ENCODE measurements around the gene TBP.
"Not testable (repeated sequence)": the region's sequence is repeated elsewhere in the genome, so short reads cannot be mapped to it uniquely, and the experiment has no call there.

TBP gene

GRCh38 chr6:170554013-170554795 lies at the start of gene TBP:
Gene TBP, plus strand, starts transcription at chr6:170554369. Its CDS starts 2,661 bp downstream, at chr6:170557030.
- Histone ChIP-seq H3K27me3 (ENCODE audit: control insufficient read depth, insufficient read depth, low read length) (no peaks in the 10 kb centered on the region), H3K36me3 (ENCODE audit: control insufficient read depth, insufficient read depth, low read length) (no peaks in the 10 kb centered on the region; the same call in 1 of the 2 replicates), H3K27ac (ENCODE audit: low read length) (no peak within 1 kb of the TSS), H3K4me3 (ENCODE audit: low read length) (peak within 1 kb of the TSS; percentile 92), H3K9me3 (ENCODE audit: control insufficient read depth, insufficient read depth, low read length) (no peaks in the 10 kb centered on the region), H3K4me1 (ENCODE audit: control insufficient read depth, insufficient read depth, low read length) (no peaks in the 10 kb centered on the region)
- peak; percentile 95 for DNase-seq (ENCODE audit: low read depth, low spot score)
- no CpG with 5 or more reads among the region's 51 CpGs for WGBS (ENCODE audit: insufficient coverage, insufficient read length)

- Histone ChIP-seq H3K4me1 (ENCODE audit: control insufficient read depth, insufficient read depth, low read length) (no peaks in the 10 kb centered on the region), H3K9me3 (ENCODE audit: control insufficient read depth, insufficient read depth, low read length) (no peaks in the 10 kb centered on the region), H3K27me3 (ENCODE audit: control insufficient read depth, insufficient read depth, low read length) (no peaks in the 10 kb centered on the region), H3K4me3 (ENCODE audit: low read length) (no peak overlapping the region), H3K36me3 (ENCODE audit: control insufficient read depth, insufficient read depth, low read length) (no peaks in the 10 kb centered on the region), H3K27ac (ENCODE audit: low read length) (no peak overlapping the region)
- WGBS (ENCODE audit: insufficient coverage, insufficient read length) = no CpG with 5 or more reads among the region's 4 CpGs
- no peak for DNase-seq (ENCODE audit: low read depth, low spot score)
These were observed 49.7 kb upstream of the TBP start for GRCh38 chr6:170504479-170504878.

GRCh38 chr6:170505306-170505705 lies 48.9 kb upstream of the TBP start:
- H3K4me1 ChIP-seq (ENCODE audit: control insufficient read depth, insufficient read depth, low read length) = no peaks in the 10 kb centered on the region
- no peak overlapping the region; the same call in 1 of the 2 replicates for H3K4me3 ChIP-seq (ENCODE audit: low read length)
- DNase-seq (ENCODE audit: low read depth, low spot score) = no peak
- WGBS (ENCODE audit: insufficient coverage, insufficient read length) = no CpG with 5 or more reads among the region's 9 CpGs
- H3K27ac ChIP-seq (ENCODE audit: low read length) = no peak overlapping the region
- H3K27me3 ChIP-seq (ENCODE audit: control insufficient read depth, insufficient read depth, low read length) = no peaks in the 10 kb centered on the region
- H3K9me3 ChIP-seq (ENCODE audit: control insufficient read depth, insufficient read depth, low read length) = no peaks in the 10 kb centered on the region
- no peaks in the 10 kb centered on the region for H3K36me3 ChIP-seq (ENCODE audit: control insufficient read depth, insufficient read depth, low read length)

- Histone ChIP-seq H3K27me3 (ENCODE audit: control insufficient read depth, insufficient read depth, low read length) (no peaks in the 10 kb centered on the region), H3K4me3 (ENCODE audit: low read length) (no peak overlapping the region), H3K9me3 (ENCODE audit: control insufficient read depth, insufficient read depth, low read length) (no peaks in the 10 kb centered on the region), H3K36me3 (ENCODE audit: control insufficient read depth, insufficient read depth, low read length) (no peaks in the 10 kb centered on the region; the same call in 1 of the 2 replicates), H3K27ac (ENCODE audit: low read length) (no peak overlapping the region), H3K4me1 (ENCODE audit: control insufficient read depth, insufficient read depth, low read length) (no peaks in the 10 kb centered on the region; the same call in 1 of the 2 replicates)
- no CpG with 5 or more reads among the region's 4 CpGs for WGBS (ENCODE audit: insufficient coverage, insufficient read length)
- no peak for DNase-seq (ENCODE audit: low read depth, low spot score)
These were observed 47.7 kb upstream of the TBP start for GRCh38 chr6:170506446-170506845.

GRCh38 chr6:170507728-170508127 lies 46.4 kb upstream of the TBP start:
- not testable (repeated sequence) for H3K36me3 ChIP-seq (ENCODE audit: control insufficient read depth, insufficient read depth, low read length); H3K27ac ChIP-seq (ENCODE audit: low read length); H3K27me3 ChIP-seq (ENCODE audit: control insufficient read depth, insufficient read depth, low read length); H3K4me1 ChIP-seq (ENCODE audit: control insufficient read depth, insufficient read depth, low read length); DNase-seq (ENCODE audit: low read depth, low spot score); H3K9me3 ChIP-seq (ENCODE audit: control insufficient read depth, insufficient read depth, low read length); H3K4me3 ChIP-seq (ENCODE audit: low read length)
- no CpG with 5 or more reads among the region's 2 CpGs for WGBS (ENCODE audit: insufficient coverage, insufficient read length)

- H3K9me3 ChIP-seq (ENCODE audit: control insufficient read depth, insufficient read depth, low read length); H3K4me3 ChIP-seq (ENCODE audit: low read length); DNase-seq (ENCODE audit: low read depth, low spot score); H3K27ac ChIP-seq (ENCODE audit: low read length); H3K36me3 ChIP-seq (ENCODE audit: control insufficient read depth, insufficient read depth, low read length); H3K27me3 ChIP-seq (ENCODE audit: control insufficient read depth, insufficient read depth, low read length); H3K4me1 ChIP-seq (ENCODE audit: control insufficient read depth, insufficient read depth, low read length): not testable (repeated sequence)
- no CpG with 5 or more reads among the region's 1 CpG for WGBS (ENCODE audit: insufficient coverage, insufficient read length)
These were observed 45.9 kb upstream of the TBP start for GRCh38 chr6:170508275-170508674.

GRCh38 chr6:170508892-170509722 lies 45.1 kb upstream of the TBP start:
- H3K9me3 ChIP-seq (ENCODE audit: control insufficient read depth, insufficient read depth, low read length); H3K36me3 ChIP-seq (ENCODE audit: control insufficient read depth, insufficient read depth, low read length); DNase-seq (ENCODE audit: low read depth, low spot score); H3K4me3 ChIP-seq (ENCODE audit: low read length); H3K27ac ChIP-seq (ENCODE audit: low read length); H3K4me1 ChIP-seq (ENCODE audit: control insufficient read depth, insufficient read depth, low read length); H3K27me3 ChIP-seq (ENCODE audit: control insufficient read depth, insufficient read depth, low read length): not testable (repeated sequence)
- no CpG with 5 or more reads among the region's 5 CpGs for WGBS (ENCODE audit: insufficient coverage, insufficient read length)

- Histone ChIP-seq H3K36me3 (ENCODE audit: control insufficient read depth, insufficient read depth, low read length) (no peaks in the 10 kb centered on the region; the same call in 1 of the 2 replicates), H3K4me3 (ENCODE audit: low read length) (no peak overlapping the region), H3K27me3 (ENCODE audit: control insufficient read depth, insufficient read depth, low read length) (no peaks in the 10 kb centered on the region), H3K27ac (ENCODE audit: low read length) (no peak overlapping the region), H3K4me1 (ENCODE audit: control insufficient read depth, insufficient read depth, low read length) (no peaks in the 10 kb centered on the region; the same call in 1 of the 2 replicates), H3K9me3 (ENCODE audit: control insufficient read depth, insufficient read depth, low read length) (no peaks in the 10 kb centered on the region)
- no CpG with 5 or more reads among the region's 3 CpGs for WGBS (ENCODE audit: insufficient coverage, insufficient read length)
- DNase-seq (ENCODE audit: low read depth, low spot score) = no peak
These were observed 44.5 kb upstream of the TBP start for GRCh38 chr6:170509723-170510018.

GRCh38 chr6:170510631-170511030 lies 43.5 kb upstream of the TBP start:
- no peaks in the 10 kb centered on the region for H3K9me3 ChIP-seq (ENCODE audit: control insufficient read depth, insufficient read depth, low read length)
- no CpG with 5 or more reads among the region's 20 CpGs for WGBS (ENCODE audit: insufficient coverage, insufficient read length)
- no peak for DNase-seq (ENCODE audit: low read depth, low spot score)
- H3K27me3 ChIP-seq (ENCODE audit: control insufficient read depth, insufficient read depth, low read length) = no peaks in the 10 kb centered on the region
- no peak overlapping the region for H3K4me3 ChIP-seq (ENCODE audit: low read length)
- no peak overlapping the region for H3K27ac ChIP-seq (ENCODE audit: low read length)
- no peaks in the 10 kb centered on the region; the same call in 1 of the 2 replicates for H3K36me3 ChIP-seq (ENCODE audit: control insufficient read depth, insufficient read depth, low read length)
- no peaks in the 10 kb centered on the region; the same call in 1 of the 2 replicates for H3K4me1 ChIP-seq (ENCODE audit: control insufficient read depth, insufficient read depth, low read length)

- Histone ChIP-seq H3K36me3 (ENCODE audit: control insufficient read depth, insufficient read depth, low read length) (no peaks in the 10 kb centered on the region; the same call in 1 of the 2 replicates), H3K4me3 (ENCODE audit: low read length) (no peak overlapping the region), H3K27me3 (ENCODE audit: control insufficient read depth, insufficient read depth, low read length) (no peaks in the 10 kb centered on the region), H3K4me1 (ENCODE audit: control insufficient read depth, insufficient read depth, low read length) (no peaks in the 10 kb centered on the region; the same call in 1 of the 2 replicates), H3K9me3 (ENCODE audit: control insufficient read depth, insufficient read depth, low read length) (no peaks in the 10 kb centered on the region), H3K27ac (ENCODE audit: low read length) (no peak overlapping the region)
- DNase-seq (ENCODE audit: low read depth, low spot score) = no peak
- WGBS (ENCODE audit: insufficient coverage, insufficient read length) = no CpG with 5 or more reads among the region's 4 CpGs
These were observed 41.9 kb upstream of the TBP start for GRCh38 chr6:170512249-170512648.

Data from iPS DF 6.9 (cell line).